H1 (cell line): Measurements from ENCODE around the gene SDF2. TPM values are rescaled to one million over a fixed set of nuclear protein-coding genes. Genes with fewer than 3 reads are reported as not detected.

Experiments used
- CTCF ChIA-PET: fragments of 300-600 bp; sonication (Branson Sonifier 250); formaldehyde crosslinking; loops from one replicate; lab custom pipeline; 2021; ENCODE audit not compliant: partially characterized antibody; lab: Charles Lee
- POLR2A ChIA-PET: fragments of 300-600 bp; sonication (Branson Sonifier 250); formaldehyde crosslinking; loops from one replicate; lab custom pipeline; 2021; ENCODE audit warnings: inconsistent platforms; ENCODE audit not compliant: partially characterized antibody; lab: Charles Lee
- DNase-seq, 2 experiments: peaks; one replicate each; pipeline versions ENCODE4 v3.0.0 to v3.0.0-alpha.2; 2010 to 2022; ENCODE audit warnings: low spot score in 2 of 2, low read depth in 1 of 2, mixed read lengths in 1 of 2
- FAIRE-seq: peaks from 2 replicates; lab custom pipeline; 2011; peaks lifted over from hg19 to GRCh38; lab: Jason Lieb, UNC
- H2AFZ ChIP-seq: 2 replicates; pipeline ENCODE4 v1.8.1; 2012; ENCODE audit warnings: low read length, inconsistent platforms
- H2AK5ac ChIP-seq: 2 replicates; pipeline ENCODE4 v1.6.1; 2013; ENCODE audit warnings: low read depth, low read length
- H2BK120ac ChIP-seq: replicated peaks from 2 replicates; pipeline ENCODE3; 2013; ENCODE audit warnings: low read depth, low read length, inconsistent platforms
- H2BK12ac ChIP-seq: 2 replicates; pipeline ENCODE4 v1.6.1; 2013; ENCODE audit warnings: low read depth, low read length
- H2BK15ac ChIP-seq: 2 replicates; pipeline ENCODE4 v1.6.1; 2013; ENCODE audit warnings: low read length
- H2BK20ac ChIP-seq: 2 replicates; pipeline ENCODE4 v1.6.1; 2013; ENCODE audit warnings: low read length
- H2BK5ac ChIP-seq: 2 replicates; pipeline ENCODE4 v1.6.1; 2013; ENCODE audit warnings: low read depth, low read length
- H3K14ac ChIP-seq: 2 replicates; pipeline ENCODE4 v1.6.1; 2013; ENCODE audit warnings: inconsistent platforms; ENCODE audit not compliant: insufficient read length
- H3K18ac ChIP-seq: 2 replicates; pipeline ENCODE4 v1.6.1; 2013; ENCODE audit warnings: low read length; ENCODE audit errors: extremely low read depth
- H3K23ac ChIP-seq: 2 replicates; pipeline ENCODE4 v1.6.1; 2013; ENCODE audit warnings: inconsistent platforms; ENCODE audit not compliant: insufficient read length
- H3K23me2 ChIP-seq: 2 replicates; pipeline ENCODE4 v1.6.1; 2013; ENCODE audit warnings: low read depth, low read length
- H3K27ac ChIP-seq: 2 replicates; pipeline ENCODE4 v1.6.1; 2011; ENCODE audit warnings: low read depth, low read length, inconsistent platforms
- H3K27me3 ChIP-seq, 4 experiments: replicated peaks in 1 of 4; 1 replicate in 1 of 4; 2 replicates in 3 of 4; pipeline versions ENCODE4 v1.6.1 to v1.8.1; 2011 to 2013; ENCODE audit warnings: low read length in 3 of 4, mild to moderate bottlenecking in 3 of 4, inconsistent platforms in 2 of 4, mixed read lengths in 2 of 4, moderate library complexity in 1 of 4; ENCODE audit not compliant: control insufficient read depth in 3 of 4, insufficient read depth in 3 of 4; ENCODE audit errors: extremely low read depth in 1 of 4
- H3K36me3 ChIP-seq, 4 experiments: 2 replicates each; pipeline versions ENCODE4 v1.6.1 to v1.8.1; 2011 to 2013; ENCODE audit warnings: mild to moderate bottlenecking in 4 of 4, low read length in 3 of 4, moderate library complexity in 2 of 4, control low read depth in 1 of 4, inconsistent platforms in 1 of 4; ENCODE audit not compliant: insufficient read depth in 4 of 4, control insufficient read depth in 2 of 4
- H3K4ac ChIP-seq: replicated peaks from 2 replicates; pipeline ENCODE3; 2013; ENCODE audit warnings: low read length, low read depth, mixed read lengths, inconsistent platforms; ENCODE audit not compliant: insufficient read length
- H3K4me1 ChIP-seq, 4 experiments: replicated peaks in 1 of 4; 1 replicate in 1 of 4; 2 replicates in 3 of 4; pipeline versions ENCODE4 v1.6.1 to v1.8.1; 2011 to 2013; ENCODE audit warnings: low read length in 3 of 4, inconsistent platforms in 2 of 4, mixed read lengths in 1 of 4; ENCODE audit not compliant: insufficient read depth in 4 of 4, control insufficient read depth in 3 of 4
- H3K4me2 ChIP-seq, 2 experiments: 2 replicates each; pipeline versions ENCODE4 v1.6.1 to v1.8.1; 2011 to 2013; ENCODE audit warnings: low read depth in 2 of 2, low read length in 2 of 2, control low read depth in 1 of 2, inconsistent platforms in 1 of 2, mild to moderate bottlenecking in 1 of 2; ENCODE audit not compliant: insufficient read depth in 1 of 2
- H3K4me3 ChIP-seq, 4 experiments: fragments of 200-600, 300-600 bp in 1 of 4; sonication (generic), shearing (Covaris generic), sonication (Bioruptor Twin) in 1 of 4; 2 replicates each; pipeline versions ENCODE4 v1.5.1 to v1.8.1; 2011 to 2016; ENCODE audit warnings: low read length in 4 of 4, low read depth in 3 of 4, control low read depth in 2 of 4, inconsistent platforms in 2 of 4, mild to moderate bottlenecking in 2 of 4, mixed read lengths in 1 of 4, moderate library complexity in 1 of 4; ENCODE audit not compliant: insufficient read depth in 2 of 4; ENCODE audit errors: extremely low read depth in 1 of 4
- H3K56ac ChIP-seq: replicated peaks from 2 replicates; pipeline ENCODE3; 2013; ENCODE audit warnings: low read depth, mild to moderate bottlenecking, mixed read lengths, low read length, inconsistent platforms; ENCODE audit not compliant: insufficient read length
- H3K79me1 ChIP-seq: 2 replicates; pipeline ENCODE4 v1.6.1; 2013; ENCODE audit warnings: low read depth, low read length, control low read depth
- H3K79me2 ChIP-seq, 2 experiments: 2 replicates each; pipeline versions ENCODE4 v1.6.1 to v1.8.1; 2012 to 2013; ENCODE audit warnings: low read length in 2 of 2, mild to moderate bottlenecking in 2 of 2, inconsistent platforms in 1 of 2; ENCODE audit not compliant: insufficient read depth in 2 of 2, control insufficient read depth in 1 of 2
- H3K9ac ChIP-seq, 4 experiments: replicated peaks in 1 of 4; 1 replicate in 1 of 4; 2 replicates in 3 of 4; pipeline versions ENCODE4 v1.6.1 to v1.8.1; 2011 to 2013; ENCODE audit warnings: low read depth in 3 of 4, low read length in 3 of 4, control low read depth in 2 of 4, mild to moderate bottlenecking in 2 of 4, moderate library complexity in 2 of 4, inconsistent platforms in 1 of 4; ENCODE audit errors: extremely low read depth in 1 of 4
- H3K9me3 ChIP-seq, 2 experiments: 2 replicates each; pipeline versions ENCODE4 v1.6.1 to v1.8.1; 2012 to 2013; ENCODE audit warnings: mild to moderate bottlenecking in 2 of 2, moderate library complexity in 2 of 2, control low read depth in 1 of 2, inconsistent platforms in 1 of 2, low read depth in 1 of 2, low read length in 1 of 2, mixed read lengths in 1 of 2; ENCODE audit not compliant: insufficient read depth in 2 of 2
- H4K20me1 ChIP-seq, 2 experiments: replicated peaks in 1 of 2; 2 replicates each; pipeline versions ENCODE3 to v1.8.1; 2011 to 2013; ENCODE audit warnings: inconsistent platforms in 2 of 2, low read length in 2 of 2, mild to moderate bottlenecking in 1 of 2; ENCODE audit not compliant: insufficient read depth in 2 of 2, control insufficient read depth in 1 of 2
- H4K5ac ChIP-seq: 2 replicates; pipeline ENCODE4 v1.6.1; 2013; ENCODE audit warnings: low read length, low read depth, mixed read lengths, inconsistent platforms; ENCODE audit not compliant: insufficient read length
- H4K8ac ChIP-seq: 2 replicates; pipeline ENCODE4 v1.8.0; 2013; ENCODE audit warnings: mild to moderate bottlenecking, moderate library complexity, low read length, inconsistent platforms; ENCODE audit not compliant: insufficient read depth; ENCODE audit errors: extremely low read depth
- H4K91ac ChIP-seq: replicated peaks from 2 replicates; pipeline ENCODE3; 2013; ENCODE audit warnings: low read length, mixed read lengths, inconsistent platforms; ENCODE audit not compliant: insufficient read length
- CHD2 ChIP-seq: IDR thresholded peaks from 2 replicates; pipeline ENCODE4 v1.6.1; 2012; ENCODE audit warnings: low read length, improper control_type of control experiment
- WGBS, 2 experiments: shearing (Covaris generic) in 1 of 2; methylation state at CpG; one replicate each; pipeline versions ENCODE4 v1.1.6 to v1.1.7; 2013 to 2015; ENCODE audit warnings: low lambda C conversion rate in 2 of 2, mixed read lengths in 2 of 2, inconsistent platforms in 1 of 2, low coverage in 1 of 2, missing lambda C conversion rate in 1 of 2; ENCODE audit not compliant: insufficient replicate concordance in 2 of 2, insufficient coverage in 1 of 2, insufficient read length in 1 of 2; ENCODE audit errors: extremely low coverage in 1 of 2, missing lambda C conversion rate in 1 of 2; 5-methylcytosine and 5-hydroxymethylcytosine counted together
- polyA plus RNA-seq, 7 experiments: library from polyadenylated mRNA; depleted of rRNA in 3 of 7; stranded (reverse) in 5 of 7; unstranded in 2 of 7; fragments of >200 nt in 5 of 7; fragments of 200-250 nt in 2 of 7; gene quantifications; 1 replicate in 5 of 7; 2 replicates in 1 of 7; 4 replicates in 1 of 7; pipeline versions ENCODE4 v1.2.1 to v1.2.3, GENCODE V29; 2011 to 2013; ENCODE audit warnings: missing spikeins in 2 of 7, mixed read lengths in 2 of 7
- total RNA-seq: library from RNA; stranded (reverse); fragmentation: NEBNext Ultra II Directional; extraction: Animal tissue kit (Norgen Biotek cat#: 25700); gene quantifications from 2 replicates; pipeline ENCODE4 v1.2.1, GENCODE V29; 2021

The SDF2 gene
- total and polyA plus RNA-seq, 2 of the 8 experiments (the other 6 are each of a cell fraction or from before 2014, with no cell fraction given) = 44.8 to 65.4 TPM

- ChIA-PET CTCF (interaction anchor here (0.7 to 2.9 kb wide), 4 partner anchors 10 to 95 kb away, joined by 3 to 10 read pairs (median 4); partner anchors contain the start of gene BLTP2), POLR2A (interaction anchor here (1.0 to 14.1 kb wide), 4 partner anchors 10 to 65 kb away, joined by 3 to 163 read pairs (median 4); partner anchors contain the start of gene RSKR)
- no peak overlapping the region for H4K8ac ChIP-seq
- peaks cover 27 to 72% (median 47%) of the 10 kb centered on the region in 4 experiments for H3K36me3 ChIP-seq
- H4K20me1 ChIP-seq = peaks cover 3 to 4% of the 10 kb centered on the region in 2 experiments
- H2BK20ac ChIP-seq = no peak overlapping the region
- peaks cover 2% of the 10 kb centered on the region; the same call in 1 of the 2 replicates for H3K23me2 ChIP-seq
- FAIRE-seq (no peak), DNase-seq (no peak)
- H3K56ac ChIP-seq = no peak overlapping the region
- no peak overlapping the region for H2AK5ac ChIP-seq
- no peak overlapping the region for H3K23ac ChIP-seq
- no peaks in the 10 kb centered on the region for H3K79me2 ChIP-seq
- no peak overlapping the region for H3K4ac ChIP-seq
- H4K5ac ChIP-seq = no peak overlapping the region
- no peaks in the 10 kb centered on the region for H3K27me3 ChIP-seq
- H3K4me2 ChIP-seq = no peak overlapping the region
- no peak overlapping the region for H3K9ac ChIP-seq
- no peak overlapping the region for H2BK5ac ChIP-seq
- no peak overlapping the region for H2BK15ac ChIP-seq
- H2BK120ac ChIP-seq = no peak overlapping the region
- no peak overlapping the region for H3K18ac ChIP-seq
- WGBS, 2 experiments = 83% methylated on average over 4 of the region's 4 CpGs; no CpG with 5 or more reads in 1 of the 2 experiments
- H2BK12ac ChIP-seq = no peak overlapping the region
- H3K4me3 ChIP-seq = no peak overlapping the region
- no peak overlapping the region for H3K27ac ChIP-seq
- no peak for TF ChIP-seq CHD2
- no peak overlapping the region for H3K14ac ChIP-seq
- H3K4me1 ChIP-seq = no peaks in the 10 kb centered on the region
- no peaks in the 10 kb centered on the region; the same call in 1 of the 2 replicates for H3K79me1 ChIP-seq
- no peak overlapping the region for H2AFZ ChIP-seq
- no peaks in the 10 kb centered on the region for H3K9me3 ChIP-seq
- no peak overlapping the region for H4K91ac ChIP-seq
Measured at GRCh38 chr17:28626818-28627217, 34.9 kb downstream of the SDF2 start.
